HG02610 (cell line): Measurements from ENCODE around the gene NBPF15.
A peak's percentile ranks its signal among the peaks of the same experiment; 100 is the strongest.
"Not testable (repeated sequence)": the region's sequence is repeated elsewhere in the genome, so short reads cannot be mapped to it uniquely, and the experiment has no call there.

Experiments used
- ATAC-seq: cut with Tn5 transposase; IDR thresholded peaks from one replicate; pipeline ENCODE4 v1.9.1; 2021; ENCODE audit warnings: mild to moderate bottlenecking, moderate library complexity; ENCODE audit not compliant: unreplicated experiment

NBPF15 gene, protein sequence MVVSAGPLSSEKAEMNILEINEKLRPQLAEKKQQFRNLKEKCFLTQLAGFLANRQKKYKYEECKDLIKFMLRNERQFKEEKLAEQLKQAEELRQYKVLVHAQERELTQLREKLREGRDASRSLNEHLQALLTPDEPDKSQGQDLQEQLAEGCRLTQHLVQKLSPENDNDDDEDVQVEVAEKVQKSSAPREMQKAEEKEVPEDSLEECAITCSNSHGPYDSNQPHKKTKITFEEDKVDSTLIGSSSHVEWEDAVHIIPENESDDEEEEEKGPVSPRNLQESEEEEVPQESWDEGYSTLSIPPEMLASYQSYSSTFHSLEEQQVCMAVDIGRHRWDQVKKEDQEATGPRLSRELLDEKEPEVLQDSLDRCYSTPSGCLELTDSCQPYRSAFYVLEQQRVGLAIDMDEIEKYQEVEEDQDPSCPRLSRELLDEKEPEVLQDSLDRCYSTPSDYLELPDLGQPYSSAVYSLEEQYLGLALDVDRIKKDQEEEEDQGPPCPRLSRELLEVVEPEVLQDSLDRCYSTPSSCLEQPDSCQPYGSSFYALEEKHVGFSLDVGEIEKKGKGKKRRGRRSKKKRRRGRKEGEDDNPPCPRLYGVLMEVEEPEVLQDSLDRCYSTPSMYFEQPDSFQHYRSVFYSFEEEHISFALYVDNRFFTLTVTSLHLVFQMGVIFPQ

DNA sequence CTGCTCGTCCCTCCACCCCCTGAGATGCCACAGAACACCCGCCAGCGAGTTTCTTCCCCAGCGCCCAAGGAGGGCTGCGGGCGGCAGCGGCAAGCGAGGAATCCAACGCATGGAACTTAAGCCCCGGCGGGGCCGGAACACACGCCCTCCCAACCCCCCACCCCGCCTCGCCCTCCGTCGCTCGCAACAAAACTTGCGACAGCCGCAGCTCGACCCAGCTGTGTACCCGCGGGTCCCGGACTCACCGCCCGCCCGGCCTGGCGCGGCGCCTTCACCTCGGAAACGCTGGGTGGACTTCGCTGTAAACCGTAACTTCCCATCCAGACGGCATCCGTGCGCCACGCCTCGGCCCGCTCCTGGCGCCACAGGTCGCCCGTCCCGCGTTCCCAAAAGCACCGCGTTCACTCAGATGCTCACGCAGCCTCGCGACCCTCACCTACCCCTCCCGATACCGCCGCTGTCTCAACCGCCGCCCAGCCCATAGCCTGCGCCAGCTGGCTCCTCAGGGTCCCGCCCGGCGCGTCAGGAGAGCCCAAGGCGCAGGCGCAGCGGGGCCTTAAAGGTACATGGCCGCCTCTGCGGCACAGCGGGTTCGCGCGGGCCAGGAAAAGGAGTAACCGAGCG lies at the start of gene NBPF15:
Gene NBPF15 (minus strand): TSS at position 534 of the 624 bp plus-strand sequence. CDS start 21,666 bp downstream, outside the sequence.
- peak; percentile 99 for ATAC-seq

DNA sequence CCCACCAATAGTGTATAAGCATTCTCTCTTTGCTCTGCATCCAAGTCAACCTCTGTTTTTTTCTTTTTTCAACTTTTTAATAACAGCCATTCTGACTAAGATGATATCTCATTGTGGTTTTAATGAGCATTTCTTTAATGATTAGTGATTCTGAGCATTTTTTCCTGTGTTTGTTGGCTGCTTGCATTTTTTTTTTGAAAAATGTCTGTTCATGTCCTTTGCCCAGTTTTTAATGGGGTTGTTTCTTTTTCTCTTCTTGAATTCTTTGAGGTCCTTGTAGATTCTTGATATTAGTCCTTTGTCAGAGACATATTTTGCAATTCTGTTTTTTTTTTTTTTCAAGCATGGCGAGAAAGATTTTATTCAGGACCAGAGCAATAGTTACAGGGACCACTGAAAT lies 35.0 kb upstream of the NBPF15 start:
- not testable (repeated sequence) for ATAC-seq

DNA sequence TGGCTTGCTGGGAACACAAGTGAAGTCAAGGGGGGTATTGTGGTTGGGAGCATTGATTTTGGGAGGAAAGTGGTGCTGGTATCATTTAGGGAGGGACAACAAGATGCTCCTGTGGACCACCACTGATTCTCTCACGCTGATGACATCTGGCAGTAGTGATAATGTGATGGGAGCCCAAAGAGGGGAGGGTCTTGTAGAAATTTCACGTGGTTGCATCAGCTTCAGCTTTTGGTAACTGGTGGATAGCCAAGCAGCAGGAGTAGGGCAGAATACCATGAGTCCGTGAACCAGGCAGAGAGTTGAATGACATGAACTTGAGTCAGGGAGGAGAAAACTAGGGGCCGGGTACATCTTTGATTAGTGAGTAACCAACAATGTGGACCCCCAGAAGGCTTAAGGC lies 32.7 kb upstream of the NBPF15 start:
- not testable (repeated sequence) for ATAC-seq

DNA sequence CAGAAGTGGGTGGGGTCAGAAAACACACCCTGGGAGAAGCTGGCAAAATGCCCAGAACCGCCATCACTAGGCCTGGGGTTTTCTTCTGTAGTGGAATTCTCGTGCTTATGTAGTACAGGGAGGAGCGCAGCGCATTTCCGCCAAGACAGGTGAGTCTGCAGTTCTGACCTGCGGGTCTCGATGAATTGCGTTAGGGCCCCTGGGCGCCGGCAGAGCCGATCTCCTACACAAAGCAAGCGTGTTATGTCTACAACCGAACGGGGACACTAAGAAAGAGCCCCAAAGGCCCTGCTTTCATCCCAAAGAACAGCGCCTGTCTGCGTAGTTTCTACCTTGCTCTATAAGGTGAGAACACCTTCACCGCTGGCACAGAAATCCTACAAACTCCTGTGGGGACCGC lies 28.9 kb upstream of the NBPF15 start:
- not testable (repeated sequence) for ATAC-seq

DNA sequence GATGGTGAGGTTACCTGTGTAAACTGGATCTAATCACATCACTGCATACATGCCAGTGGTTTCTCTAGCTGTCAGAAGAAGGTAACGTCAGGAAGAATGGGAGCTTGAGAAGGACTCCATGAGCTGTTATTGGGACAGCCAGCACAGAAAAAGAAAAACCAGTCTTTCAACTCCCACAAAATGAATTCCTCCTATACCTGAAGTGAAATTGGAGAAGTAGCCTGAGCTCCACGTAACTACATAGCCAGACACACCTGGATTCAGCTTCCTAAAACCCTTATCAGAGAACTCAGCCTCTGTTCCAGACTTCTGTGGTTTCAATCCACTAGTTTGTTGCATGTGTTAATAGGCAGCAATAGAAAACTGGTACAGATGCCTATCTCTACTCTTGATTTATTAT lies 25.5 kb upstream of the NBPF15 start:
- not testable (repeated sequence) for ATAC-seq

DNA sequence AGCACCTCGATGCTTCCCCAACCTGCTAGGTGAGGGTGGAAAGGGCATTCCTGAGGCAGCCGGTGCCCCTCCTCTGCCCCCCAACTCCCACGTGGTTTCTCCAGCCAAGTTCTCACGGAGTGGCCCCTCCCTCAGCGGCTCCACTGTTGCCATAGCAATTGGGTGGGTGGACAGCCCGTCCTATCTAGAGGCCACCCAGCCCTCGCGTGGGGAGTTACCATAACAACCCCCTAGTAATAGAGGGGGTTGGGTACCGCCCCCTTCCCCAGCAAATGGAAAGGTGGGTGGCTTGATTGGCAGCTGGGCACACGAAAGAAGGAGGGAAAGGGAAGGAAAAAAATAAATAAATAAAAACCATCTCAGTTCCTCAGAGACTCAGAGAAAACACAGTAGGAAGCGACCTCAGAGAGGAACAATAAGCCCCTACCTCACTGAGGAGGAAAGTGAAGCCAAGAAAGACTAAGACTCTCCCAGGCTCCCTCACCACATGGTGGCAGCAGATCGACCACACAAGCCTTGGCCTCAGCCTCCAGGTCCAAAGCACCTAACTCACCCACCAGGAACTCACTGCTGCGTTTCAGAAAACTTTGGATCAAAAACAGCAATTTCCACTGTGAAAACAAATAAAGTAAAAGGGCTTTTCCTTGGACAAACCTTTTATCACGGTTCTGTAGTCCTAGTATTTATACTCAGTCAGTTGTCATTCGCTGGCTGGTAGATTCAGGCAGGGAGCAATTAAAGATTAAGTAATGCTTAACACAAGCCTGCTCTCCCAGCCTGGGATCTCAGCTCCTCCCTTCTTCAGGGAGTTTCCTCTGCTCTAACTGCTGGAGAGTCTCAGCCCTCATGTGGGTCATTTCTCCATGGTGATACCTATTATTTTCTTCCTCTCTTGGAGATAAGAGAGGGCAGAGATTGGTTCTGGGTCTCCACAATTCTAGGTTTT lies 23.9 kb upstream of the NBPF15 start:
- ATAC-seq: not testable (repeated sequence)

DNA sequence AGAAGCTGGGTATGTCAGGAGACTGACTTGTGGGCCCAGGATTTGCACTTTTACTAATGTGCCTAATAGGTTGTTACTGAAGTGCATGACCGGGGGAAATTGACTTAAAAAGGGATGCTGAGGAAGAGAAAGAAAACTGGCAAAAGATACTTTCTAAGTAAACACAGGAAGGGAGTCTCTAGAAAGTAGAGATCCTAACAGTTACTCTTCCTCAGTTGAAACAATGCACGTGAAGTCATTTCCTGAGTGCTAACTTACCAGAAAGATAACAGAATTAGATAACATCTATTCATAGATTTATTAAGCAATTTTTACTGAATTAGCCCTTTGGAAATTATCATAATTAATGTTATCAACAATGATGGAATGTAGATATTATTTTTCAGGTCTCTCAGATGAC lies 12.4 kb upstream of the NBPF15 start:
- not testable (repeated sequence) for ATAC-seq

DNA sequence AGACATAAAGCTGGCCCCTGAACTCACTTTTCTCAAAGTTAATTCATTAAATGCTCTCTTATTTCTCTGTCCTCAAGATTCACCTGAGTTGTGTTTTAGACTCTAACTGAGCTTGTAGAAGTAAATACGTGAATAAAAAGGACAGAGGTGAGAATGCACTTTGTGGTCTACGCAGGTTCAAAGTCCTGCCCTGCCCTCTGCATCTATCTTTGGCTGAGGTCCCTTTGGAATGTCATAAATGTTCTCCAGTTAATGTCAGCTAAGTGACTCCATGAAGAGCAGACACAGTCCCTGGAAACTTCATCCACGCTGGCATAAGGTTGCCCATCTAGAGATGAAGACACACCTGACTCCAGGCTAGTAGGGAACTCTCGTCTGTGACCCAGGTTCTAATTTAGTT lies 10.0 kb upstream of the NBPF15 start:
- ATAC-seq: not testable (repeated sequence)

DNA sequence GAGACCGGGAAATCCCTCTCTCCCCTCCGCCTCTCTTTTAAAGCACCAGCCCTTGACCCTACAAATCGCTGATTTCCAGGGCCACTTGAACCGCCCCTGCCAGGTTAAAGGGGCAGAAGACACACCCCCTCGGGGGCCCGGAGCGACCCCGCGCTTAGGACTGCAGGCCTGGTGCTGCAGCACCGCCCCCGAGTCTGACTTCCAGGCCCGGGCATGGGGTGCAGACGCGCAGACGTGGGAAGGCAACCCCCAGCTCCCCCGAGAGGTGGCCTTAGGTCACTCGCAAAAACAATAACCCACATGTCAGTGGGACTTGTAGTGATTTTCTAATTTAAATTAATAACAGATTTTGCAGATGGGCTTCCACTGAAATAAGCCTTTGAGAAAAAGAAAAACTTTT lies 309 bp upstream of the NBPF15 start:
- peak; percentile 8 for ATAC-seq

DNA sequence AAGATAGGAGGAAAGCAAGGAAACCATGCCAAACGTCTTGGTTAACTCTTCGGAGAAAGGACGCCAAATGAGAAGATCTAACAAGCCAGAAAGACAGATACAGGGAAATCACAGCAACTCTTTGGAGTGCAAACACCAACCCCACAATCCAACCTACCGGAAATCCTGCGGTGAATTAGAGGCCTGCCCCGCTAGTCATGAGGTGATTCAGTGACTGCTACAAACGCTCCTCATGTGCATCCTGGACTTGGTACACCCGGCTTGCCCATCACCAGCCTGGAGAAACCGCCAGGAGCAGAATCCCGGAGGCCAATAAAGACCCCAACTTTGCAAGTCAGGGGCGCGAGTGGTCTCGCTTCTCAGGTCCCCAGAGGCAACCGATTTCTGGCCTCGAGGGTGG lies 783 bp downstream of the NBPF15 start:
- ATAC-seq: not testable (repeated sequence)

DNA sequence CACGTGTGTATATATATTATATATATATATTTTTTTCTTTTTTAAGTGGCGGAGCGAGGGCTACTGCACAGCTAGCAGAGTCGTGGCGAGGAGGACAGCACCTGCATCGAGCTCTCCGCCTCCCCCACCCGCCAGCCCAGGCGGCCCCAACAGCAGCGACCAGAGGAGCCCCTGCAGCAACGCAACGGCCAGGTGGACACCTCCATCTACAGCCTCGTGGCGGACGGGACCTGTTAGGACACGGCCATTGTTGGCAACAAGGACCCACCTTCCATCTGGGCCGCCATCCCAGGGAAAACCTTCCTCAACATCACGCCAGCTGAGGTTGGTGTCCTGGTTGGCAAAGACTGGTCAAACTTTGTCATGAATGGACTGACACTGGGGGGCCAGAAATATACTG lies 19.1 kb downstream of the NBPF15 start:
- not testable (repeated sequence) for ATAC-seq

DNA sequence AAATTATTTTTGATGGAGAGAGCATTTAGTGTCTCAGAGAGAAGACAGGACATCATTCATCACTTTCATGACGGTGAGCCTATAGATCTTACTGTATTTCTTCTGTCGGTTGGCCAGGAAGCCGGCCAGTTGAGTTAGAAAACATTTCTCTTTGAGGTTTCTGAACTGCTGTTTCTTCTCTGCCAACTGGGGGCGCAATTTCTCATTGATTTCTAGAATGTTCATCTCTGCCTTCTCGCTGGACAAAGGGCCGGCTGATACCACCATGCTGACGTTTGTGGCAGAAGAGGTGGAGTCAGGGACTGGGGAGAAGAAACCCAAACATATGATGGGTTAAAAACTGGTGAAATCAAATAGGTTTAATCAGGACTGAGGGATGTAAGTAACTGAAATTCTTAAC lies 21.7 kb downstream of the NBPF15 start:
- ATAC-seq: not testable (repeated sequence)

DNA sequence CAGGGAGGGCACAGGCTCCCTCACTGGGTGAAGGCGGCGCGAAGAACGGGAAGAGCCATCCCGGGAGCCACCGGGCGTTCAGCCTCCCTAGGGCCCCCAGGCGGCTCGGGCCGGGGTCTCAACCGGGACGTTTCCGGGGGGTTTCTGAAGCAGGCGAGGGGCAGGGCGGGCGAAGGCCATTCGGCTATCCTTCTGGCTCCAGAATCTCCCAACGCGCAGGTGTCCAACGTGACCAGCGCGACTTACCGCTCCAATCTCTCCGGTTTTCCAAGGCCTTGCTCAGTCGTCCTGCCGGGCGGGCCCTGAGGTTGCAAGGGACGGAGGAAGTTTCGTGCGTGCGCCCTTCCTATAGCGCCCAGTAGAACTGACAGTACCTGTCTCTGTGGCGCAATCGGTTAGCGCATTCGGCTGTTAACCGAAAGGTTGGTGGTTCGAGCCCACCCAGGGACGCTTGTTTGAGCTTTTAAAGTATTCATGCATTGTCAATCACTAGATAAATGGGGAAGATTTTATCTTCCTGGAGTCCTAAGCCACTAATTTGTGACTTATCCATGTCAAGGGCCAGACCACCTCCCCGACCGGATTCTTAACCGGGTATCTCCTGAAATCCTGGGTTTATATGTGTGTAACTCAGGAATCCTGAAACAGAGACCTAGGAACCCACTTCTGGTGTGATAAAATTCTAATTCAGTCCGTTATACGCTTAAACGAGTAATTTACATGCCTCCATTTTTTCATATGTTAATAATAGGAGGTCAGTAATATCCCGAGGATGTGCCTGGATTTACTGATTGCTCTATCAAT lies 42.4 kb downstream of the NBPF15 start:
- ATAC-seq: not testable (repeated sequence)

DNA sequence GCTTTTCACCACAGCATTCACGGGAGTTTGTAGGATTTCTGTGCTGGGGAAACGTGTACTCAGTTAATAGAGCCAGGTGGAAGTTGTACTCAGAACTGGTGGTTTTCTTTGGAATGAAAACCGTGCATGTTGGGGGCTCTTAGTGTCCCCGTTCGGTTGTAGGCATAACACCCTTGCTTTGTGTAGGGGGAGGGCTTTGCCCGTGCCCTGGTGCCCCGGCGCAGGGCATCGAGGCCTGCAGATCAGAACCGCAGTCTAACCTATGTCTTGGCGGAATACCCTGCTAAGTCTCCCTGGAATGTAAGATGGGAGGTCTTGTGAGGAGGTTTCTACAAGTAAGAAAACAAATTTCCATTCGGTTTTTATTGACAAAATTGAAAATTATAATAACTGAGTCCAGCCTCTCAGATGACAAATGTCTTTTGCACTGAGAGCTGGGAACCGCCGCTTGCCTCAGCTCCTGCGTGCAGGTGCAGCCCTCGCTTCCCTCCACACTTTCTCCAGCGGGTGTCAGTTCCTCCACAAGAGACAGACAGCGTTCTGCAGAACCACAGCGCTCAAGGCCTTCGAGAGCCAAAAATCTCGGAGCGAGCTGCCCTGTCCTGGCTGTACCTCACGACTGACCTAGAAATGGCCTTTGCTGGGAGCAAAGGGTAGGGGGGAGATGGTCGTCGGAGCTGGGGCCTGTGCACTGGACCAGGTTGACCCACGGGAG lies 47.9 kb downstream of the NBPF15 start:
- ATAC-seq: not testable (repeated sequence)

DNA sequence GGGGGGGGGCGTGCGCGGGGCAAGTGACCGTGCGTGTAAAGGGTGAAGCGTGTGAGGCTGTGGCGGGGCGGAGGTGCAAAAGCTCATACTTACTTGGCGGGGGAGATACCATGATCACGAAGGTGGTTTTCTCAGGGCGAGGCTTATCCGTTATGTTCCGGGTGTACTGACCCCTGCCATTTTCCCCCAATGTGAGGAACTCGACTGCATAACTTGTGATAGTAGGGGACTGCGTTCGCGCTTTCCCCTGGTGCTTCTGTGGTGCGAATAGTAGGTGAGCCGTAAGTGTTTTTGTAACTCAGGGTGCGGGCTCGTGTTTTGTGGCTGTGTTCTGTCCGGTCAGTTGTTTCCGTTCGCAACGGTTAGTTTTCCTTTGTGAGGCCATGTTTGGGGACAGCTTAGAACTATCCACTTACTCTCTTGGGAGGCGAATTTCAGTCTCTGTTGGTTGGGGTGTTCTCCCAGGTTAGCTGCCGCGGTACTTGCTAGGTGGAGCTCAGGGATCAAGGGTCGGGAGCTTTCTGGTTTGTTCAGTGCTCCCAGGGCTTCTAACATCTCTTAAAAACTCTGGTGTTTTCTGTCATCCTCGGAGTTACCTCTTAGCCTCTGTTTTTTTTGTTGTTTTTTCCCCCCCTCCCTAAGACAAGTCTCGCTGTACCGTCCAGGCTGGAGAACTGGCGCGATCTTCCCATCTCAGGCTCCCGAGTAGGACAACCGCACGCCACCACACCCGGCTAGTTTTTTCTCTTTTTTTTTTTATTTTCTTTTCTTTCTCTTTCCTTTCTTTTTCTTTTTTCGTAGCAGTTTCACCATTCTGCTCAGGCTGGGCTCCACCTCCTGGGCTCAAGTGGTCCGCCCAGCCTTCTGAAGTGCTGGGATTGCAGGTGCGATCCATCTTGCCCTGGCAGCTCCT lies 48.7 kb downstream of the NBPF15 start:
- ATAC-seq: peak; percentile 87

DNA sequence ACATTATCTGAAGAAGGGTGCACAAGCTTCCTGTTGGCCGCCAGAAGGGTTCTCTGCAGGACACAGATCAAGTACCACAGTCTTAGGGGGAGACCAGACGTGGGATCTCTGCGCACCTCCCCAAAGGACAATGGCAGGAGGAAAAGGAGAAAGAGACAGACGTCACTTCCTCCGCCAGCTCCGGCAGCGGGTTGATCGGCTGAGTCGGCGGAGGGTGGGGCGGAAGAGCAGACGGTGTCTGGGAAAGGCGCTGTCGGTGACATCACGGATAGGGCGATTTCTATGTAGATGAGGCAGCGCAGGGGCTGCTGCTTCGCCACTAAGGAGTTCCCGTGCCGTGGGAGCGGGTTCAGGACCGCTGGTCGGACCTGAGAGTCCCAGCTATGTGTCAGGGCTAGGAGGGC lies 49.4 kb downstream of the NBPF15 start:
- ATAC-seq: peak; percentile 62

DNA sequence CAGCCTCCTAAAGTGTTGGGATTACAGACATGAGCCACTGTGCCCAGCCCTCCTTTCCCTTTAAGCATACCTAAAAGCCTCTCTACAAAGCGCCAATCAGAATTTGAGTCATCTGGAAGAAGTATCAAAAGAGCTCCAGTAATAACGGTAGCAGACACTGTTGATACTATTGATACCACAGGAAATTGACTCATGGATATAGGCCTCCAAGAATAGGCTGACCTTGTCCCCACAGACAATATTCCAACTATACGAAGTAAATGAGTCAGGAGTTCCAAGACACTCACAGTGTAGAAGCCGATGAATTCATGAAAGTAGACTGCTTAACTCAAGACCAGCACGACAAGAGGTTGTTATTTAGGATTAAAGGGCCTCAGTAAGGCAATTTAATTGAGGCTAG lies 58.7 kb downstream of the NBPF15 start:
- not testable (repeated sequence) for ATAC-seq

DNA sequence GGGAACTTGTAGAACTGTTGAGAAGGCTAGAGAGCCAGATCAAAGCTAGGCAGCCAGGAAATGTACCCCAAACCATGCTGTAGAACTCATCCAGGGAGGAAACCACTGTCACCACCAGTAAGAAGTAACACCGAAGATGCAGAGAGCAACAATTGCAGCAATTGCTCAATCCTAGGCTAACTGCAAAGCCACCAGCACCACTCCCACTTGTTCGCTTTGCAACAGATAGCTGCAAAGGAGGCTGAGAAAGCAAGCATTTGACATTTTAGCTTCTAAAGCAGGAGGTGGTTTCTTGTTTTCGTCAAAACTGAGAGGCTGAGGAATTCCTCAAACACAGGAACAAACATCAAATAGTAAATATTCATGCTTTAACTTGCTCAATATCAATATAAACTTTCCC lies 89.8 kb downstream of the NBPF15 start:
- not testable (repeated sequence) for ATAC-seq
